CD1c-positive myeloid dendritic cell (primary cell): ENCODE data around the gene TC2N.
"Not testable (repeated sequence)": the region's sequence is repeated elsewhere in the genome, so short reads cannot be mapped to it uniquely, and the experiment has no call there.

ENCODE experiments used
- DNase-seq: peaks from one replicate; pipeline ENCODE4 v3.0.0-alpha.2; 2016; ENCODE audit errors: extremely low spot score

Gene TC2N

GRCh38 chr14:91867316-91867988 is at the start of gene TC2N:
TSS of gene TC2N (minus strand) at chr14:91867536. CDS start at chr14:91813769, 53,767 bp downstream.
- no peak for DNase-seq

GRCh38 chr14:91912035-91912434 is 44.7 kb upstream of the TC2N start:
- DNase-seq = peak; percentile 25

- DNase-seq = peak; percentile 64
Observed at GRCh38 chr14:91911474-91912032, 44.2 kb upstream of the TC2N start.

GRCh38 chr14:91910196-91910595 is 42.9 kb upstream of the TC2N start:
- no peak for DNase-seq

GRCh38 chr14:91906374-91906773 is 39.0 kb upstream of the TC2N start:
- no peak for DNase-seq

- DNase-seq = no peak
Observed at GRCh38 chr14:91904956-91905645, 37.8 kb upstream of the TC2N start.

- DNase-seq = no peak
Observed at GRCh38 chr14:91904483-91904882, 37.1 kb upstream of the TC2N start.

- no peak for DNase-seq
Observed at GRCh38 chr14:91903070-91903469, 35.7 kb upstream of the TC2N start.

GRCh38 chr14:91902336-91902735 is 35.0 kb upstream of the TC2N start:
- DNase-seq = no peak

GRCh38 chr14:91901449-91902226 is 34.3 kb upstream of the TC2N start:
- no peak for DNase-seq

GRCh38 chr14:91899806-91900205 is 32.5 kb upstream of the TC2N start:
- DNase-seq = peak; percentile 2

- DNase-seq = no peak
Observed at GRCh38 chr14:91899213-91899612, 31.9 kb upstream of the TC2N start.

GRCh38 chr14:91898372-91898771 is 31.0 kb upstream of the TC2N start:
- no peak for DNase-seq

GRCh38 chr14:91897716-91898115 is 30.4 kb upstream of the TC2N start:
- DNase-seq = not testable (repeated sequence)

GRCh38 chr14:91897106-91897701 is 29.9 kb upstream of the TC2N start:
- DNase-seq = peak; percentile 37

- no peak for DNase-seq
Observed at GRCh38 chr14:91896419-91896818, 29.1 kb upstream of the TC2N start.

- DNase-seq = peak; percentile 12
Observed at GRCh38 chr14:91893669-91894068, 26.3 kb upstream of the TC2N start.

GRCh38 chr14:91893007-91893406 is 25.7 kb upstream of the TC2N start:
- peak; percentile 7 for DNase-seq

GRCh38 chr14:91891721-91892220 is 24.4 kb upstream of the TC2N start:
- no peak for DNase-seq

GRCh38 chr14:91891101-91891500 is 23.8 kb upstream of the TC2N start:
- no peak for DNase-seq

- no peak for DNase-seq
Observed at GRCh38 chr14:91890291-91890749, 23.0 kb upstream of the TC2N start.
